Stomach (tissue), 9 donors: ENCODE data around the gene LZTS2. TPM values are rescaled to one million over a fixed set of nuclear protein-coding genes. Genes with fewer than 3 reads are reported as not detected.

Experiments
- DNase-seq, 2 donors: peaks; one replicate each; pipeline versions ENCODE4 v3.0.0 to v3.0.0-alpha.2; 2013 to 2019
- H3K27ac ChIP-seq, 5 donors: fragments of 200-600 bp in 4 of 5; sonication (generic) in 4 of 5; one replicate each; pipeline ENCODE4 v1.5.1; 2013 to 2019; ENCODE audit warnings: mild to moderate bottlenecking in 1 of 5, moderate library complexity in 1 of 5
- H3K27me3 ChIP-seq, 3 donors: fragments of 200-600 bp; sonication (generic); one replicate each; pipeline ENCODE4 v1.5.1; 2017 to 2019; ENCODE audit warnings: mixed run types in 1 of 3
- H3K36me3 ChIP-seq, 4 donors: fragments of 200-600 bp; sonication (generic); 1 replicate in 3 of 4; 2 replicates in 1 of 4; pipeline ENCODE4 v1.5.1; 2016 to 2019
- H3K4me1 ChIP-seq, 4 donors: fragments of 200-600 bp; sonication (generic); one replicate each; pipeline ENCODE4 v1.5.1; 2016 to 2019
- H3K4me3 ChIP-seq, 4 donors: fragments of 200-600 bp; sonication (generic) in 3 of 4; one replicate each; pipeline ENCODE4 v1.5.1; 2016 to 2019; ENCODE audit warnings: mild to moderate bottlenecking in 1 of 4
- H3K9me3 ChIP-seq, 4 donors: fragments of 200-600 bp; sonication (generic); one replicate each; pipeline ENCODE4 v1.5.1; 2016 to 2019
- EP300 ChIP-seq: sonication (generic); formaldehyde crosslinking; IDR thresholded peaks from one replicate; pipeline ENCODE4 v1.6.1; 2017; ENCODE audit warnings: antibody characterized with exemption
- POLR2A ChIP-seq, 4 donors: fragments of 450-650 bp; IDR thresholded peaks; one replicate each; pipeline ENCODE4 v1.6.1; 2016; ENCODE audit warnings: antibody characterized with exemption in 4 of 4, control low read depth in 2 of 4, mild to moderate bottlenecking in 1 of 4, moderate library complexity in 1 of 4
- POLR2AphosphoS5 ChIP-seq, 3 donors: sonication (generic); formaldehyde crosslinking; IDR thresholded peaks; one replicate each; pipeline ENCODE4 v1.6.1; 2016; ENCODE audit warnings: antibody characterized with exemption in 3 of 3
- WGBS, 5 donors: extraction: QIAGEN DNeasy Blood & Tissue Kit in 3 of 5; methylation state at CpG; one replicate each; pipeline versions ENCODE4 v1.1.5 to v1.1.7; 2013 to 2018; 5-methylcytosine and 5-hydroxymethylcytosine counted together
- intact Hi-C: fragments of 100-400 bp; cut with DNase I; formaldehyde crosslinking; loops from one replicate; pipeline ENCODE4 v1.15.1; 2023; ENCODE audit warnings: low total_unique reads
- polyA plus RNA-seq, 3 donors: library from polyadenylated mRNA; stranded (reverse); fragments of 200-250 nt; gene quantifications; one replicate each; pipeline ENCODE4 v1.2.3, GENCODE V29; 2013
- small RNA-seq, 4 donors: library from RNA; depleted of rRNA; stranded (forward); fragments of <200 nt; gene quantifications; one replicate each; pipeline ENCODE3, GENCODE V24; 2016
- total RNA-seq, 5 donors: library from RNA; depleted of rRNA; stranded (reverse); fragments of >200 nt; gene quantifications; one replicate each; pipeline versions ENCODE4 v1.1.0 to v1.2.3, GENCODE V29; 2014 to 2016
- TF ChIP-seq, protein P1 (sequence below), 7 experiments: fragments of 450-650 bp in 4 of 7; fragments of 200-600 bp in 3 of 7; sonication (generic) in 3 of 7; IDR thresholded peaks; one replicate each; pipeline ENCODE4 v1.5.1; 2016 to 2019; ENCODE audit warnings: antibody characterized with exemption in 7 of 7, control low read depth in 2 of 7, mild to moderate bottlenecking in 1 of 7
- donor health status: healthy with polysubstance abuse.
- donor health status: Bipolar disorder and iron deficiency.
- donor health status: healthy.

The LZTS2 gene
- total and polyA plus RNA-seq, 8 donors = 34.7 to 70.7 (median 48.0) TPM

DNA sequence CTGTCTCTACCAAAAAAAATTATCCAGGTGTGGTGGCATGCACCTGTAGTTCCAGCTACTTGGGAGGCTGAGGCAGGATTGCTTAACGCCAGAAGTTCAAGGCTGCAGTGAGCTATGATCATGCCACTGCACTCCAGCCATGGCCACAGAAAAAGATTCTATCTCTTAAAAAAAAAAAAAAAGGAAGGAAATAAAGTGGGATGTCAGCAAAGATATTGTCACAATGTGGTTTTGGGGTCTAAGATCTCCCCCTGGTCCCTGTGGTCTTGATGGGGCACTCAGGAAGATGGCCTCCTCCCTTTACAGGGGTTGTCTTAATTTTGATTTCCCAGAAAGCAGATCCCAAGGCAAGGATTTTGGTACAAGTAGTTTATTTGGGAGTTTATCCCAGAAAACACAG, 54.7 kb downstream of the LZTS2 start:
- Histone ChIP-seq H3K27ac (no peak overlapping the region), H3K4me1 (peaks cover 10 to 14% (median 11%) of the 10 kb centered on the region in 4 donors), H3K36me3 (no peaks in the 10 kb centered on the region), H3K4me3 (no peak overlapping the region), H3K27me3 (peaks cover 0 to 33% (median 17%) of the 10 kb centered on the region in 3 donors), H3K9me3 (no peaks in the 10 kb centered on the region)
- TF ChIP-seq POLR2AphosphoS5 (IDR thresholded peaks at IDR 0.05) (no peak), POLR2A (IDR thresholded peaks at IDR 0.05) (no peak), EP300 (no peak)
- TF ChIP-seq, protein P1, sequence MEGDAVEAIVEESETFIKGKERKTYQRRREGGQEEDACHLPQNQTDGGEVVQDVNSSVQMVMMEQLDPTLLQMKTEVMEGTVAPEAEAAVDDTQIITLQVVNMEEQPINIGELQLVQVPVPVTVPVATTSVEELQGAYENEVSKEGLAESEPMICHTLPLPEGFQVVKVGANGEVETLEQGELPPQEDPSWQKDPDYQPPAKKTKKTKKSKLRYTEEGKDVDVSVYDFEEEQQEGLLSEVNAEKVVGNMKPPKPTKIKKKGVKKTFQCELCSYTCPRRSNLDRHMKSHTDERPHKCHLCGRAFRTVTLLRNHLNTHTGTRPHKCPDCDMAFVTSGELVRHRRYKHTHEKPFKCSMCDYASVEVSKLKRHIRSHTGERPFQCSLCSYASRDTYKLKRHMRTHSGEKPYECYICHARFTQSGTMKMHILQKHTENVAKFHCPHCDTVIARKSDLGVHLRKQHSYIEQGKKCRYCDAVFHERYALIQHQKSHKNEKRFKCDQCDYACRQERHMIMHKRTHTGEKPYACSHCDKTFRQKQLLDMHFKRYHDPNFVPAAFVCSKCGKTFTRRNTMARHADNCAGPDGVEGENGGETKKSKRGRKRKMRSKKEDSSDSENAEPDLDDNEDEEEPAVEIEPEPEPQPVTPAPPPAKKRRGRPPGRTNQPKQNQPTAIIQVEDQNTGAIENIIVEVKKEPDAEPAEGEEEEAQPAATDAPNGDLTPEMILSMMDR (IDR thresholded peaks at IDR 0.05) = no peak
- DNase-seq = no peak
- WGBS, 5 donors = 75 to 96% (median 90%) methylated on average over 1 of the region's 1 CpG
- intact Hi-C loops = no loop called here

DNA sequence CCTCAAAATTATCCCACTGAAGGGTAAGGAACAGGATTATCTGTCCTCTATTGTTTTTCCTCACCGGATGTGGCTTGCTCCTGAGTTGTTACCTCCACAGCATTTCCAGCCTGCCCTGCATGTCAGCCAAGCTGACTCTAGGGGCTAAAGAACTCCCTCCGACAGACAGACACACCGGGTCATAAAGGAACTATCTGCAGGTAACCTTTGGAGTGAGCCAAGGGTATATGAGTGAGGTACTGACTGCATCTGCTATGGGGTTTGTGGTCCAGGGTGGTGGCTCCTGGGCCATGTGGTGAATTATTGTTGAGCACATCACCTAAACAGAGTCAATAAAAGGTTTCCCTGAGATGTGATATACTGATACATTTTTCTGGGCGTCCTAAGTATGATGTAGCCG, 55.3 kb downstream of the LZTS2 start:
- WGBS, 5 donors = 81 to 93% (median 89%) methylated on average over 5 of the region's 5 CpGs
- Histone ChIP-seq H3K27ac (no peak overlapping the region), H3K9me3 (no peaks in the 10 kb centered on the region), H3K27me3 (peaks cover 0 to 27% (median 12%) of the 10 kb centered on the region in 3 donors), H3K4me3 (no peak overlapping the region), H3K4me1 (peaks cover 8 to 17% (median 13%) of the 10 kb centered on the region in 4 donors), H3K36me3 (no peaks in the 10 kb centered on the region)
- DNase-seq = no peak
- TF ChIP-seq POLR2AphosphoS5 (IDR thresholded peaks at IDR 0.05) (no peak), EP300 (no peak), POLR2A (IDR thresholded peaks at IDR 0.05) (no peak)
- TF ChIP-seq, protein P1 (IDR thresholded peaks at IDR 0.05) = no peak
- intact Hi-C loops = no loop called here

DNA sequence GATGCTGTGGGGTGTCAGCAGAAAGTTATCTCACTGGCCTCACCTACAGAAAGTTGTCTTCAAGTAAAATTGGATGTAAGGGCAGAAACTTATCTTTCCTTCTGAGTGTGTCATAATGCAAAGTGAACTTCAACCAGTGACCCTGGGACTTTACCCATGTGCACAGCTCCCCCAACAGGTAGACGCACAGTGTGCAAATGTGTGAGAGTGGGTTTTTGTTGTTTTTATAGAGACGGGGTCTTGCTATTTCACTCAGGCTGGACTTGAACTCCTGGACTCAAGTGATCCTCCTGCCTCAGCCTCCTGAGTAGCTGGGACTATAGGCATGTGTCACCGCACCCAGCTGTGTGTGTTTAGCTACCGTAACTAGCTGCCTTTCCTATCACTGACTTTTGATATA, 55.8 kb downstream of the LZTS2 start:
- H3K27ac ChIP-seq = no peak overlapping the region
- peaks cover 0 to 22% (median 6%) of the 10 kb centered on the region in 3 donors for H3K27me3 ChIP-seq
- WGBS, 5 donors = 68 to 82% (median 75%) methylated on average over 4 of the region's 4 CpGs
- H3K4me3 ChIP-seq = no peak overlapping the region
- no peak for DNase-seq
- H3K36me3 ChIP-seq = no peaks in the 10 kb centered on the region
- no peak for TF ChIP-seq POLR2A (IDR thresholded peaks at IDR 0.05)
- TF ChIP-seq POLR2AphosphoS5 (IDR thresholded peaks at IDR 0.05) = no peak
- TF ChIP-seq, protein P1 (IDR thresholded peaks at IDR 0.05) = no peak
- no peak for TF ChIP-seq EP300
- intact Hi-C loops = no loop called here
- peaks cover 3 to 17% (median 12%) of the 10 kb centered on the region in 4 donors for H3K4me1 ChIP-seq
- no peaks in the 10 kb centered on the region for H3K9me3 ChIP-seq

DNA sequence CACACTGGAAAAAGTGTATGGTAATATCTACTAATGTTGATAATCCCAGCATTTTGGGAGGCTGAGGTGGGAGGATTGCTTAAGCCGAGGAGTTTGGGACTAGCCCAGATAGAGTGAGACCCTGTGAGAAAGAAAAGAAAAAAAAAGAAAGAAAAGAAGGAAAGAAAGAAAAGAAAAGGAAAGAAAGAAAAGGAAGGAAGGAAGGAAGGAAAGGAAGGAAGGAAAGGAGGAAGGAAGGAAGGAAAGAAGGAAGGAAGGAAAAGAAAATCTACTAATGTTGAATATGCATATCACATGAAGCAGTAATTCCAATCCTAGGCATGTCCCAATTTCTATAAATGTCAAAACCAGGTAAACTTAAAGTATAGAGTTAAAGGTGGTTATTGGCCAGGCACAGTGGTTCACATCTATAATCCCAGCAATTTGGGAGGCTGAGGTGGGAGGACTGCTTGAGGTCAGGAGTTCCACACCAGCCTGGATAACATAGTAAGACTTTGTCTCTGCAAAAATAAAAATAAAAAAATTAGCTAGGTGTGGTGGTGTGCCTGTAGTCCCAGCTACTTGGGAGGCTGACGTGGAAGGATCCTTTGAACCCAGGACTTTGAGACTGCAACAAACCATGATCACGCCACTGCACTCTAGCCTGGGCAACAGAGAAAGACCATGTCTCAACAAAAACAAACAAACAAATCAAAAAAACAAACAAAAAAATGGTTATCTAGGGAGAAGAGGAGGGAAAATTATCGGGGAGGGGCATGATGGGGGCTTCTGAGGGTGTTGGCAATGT, 57.0 kb downstream of the LZTS2 start:
- peaks cover 2 to 19% (median 17%) of the 10 kb centered on the region in 4 donors for H3K4me1 ChIP-seq
- WGBS, 5 donors = 89 to 94% (median 91%) methylated on average over 4 of the region's 4 CpGs
- peaks cover 0 to 11% (median 0%) of the 10 kb centered on the region in 3 donors for H3K27me3 ChIP-seq
- DNase-seq = no peak
- intact Hi-C loops = no loop called here
- H3K4me3 ChIP-seq = no peak overlapping the region
- no peak for TF ChIP-seq POLR2AphosphoS5 (IDR thresholded peaks at IDR 0.05)
- no peak for TF ChIP-seq POLR2A (IDR thresholded peaks at IDR 0.05)
- no peak for TF ChIP-seq EP300
- TF ChIP-seq, protein P1 (IDR thresholded peaks at IDR 0.05) = no peak
- no peak overlapping the region for H3K27ac ChIP-seq
- no peaks in the 10 kb centered on the region for H3K9me3 ChIP-seq
- no peaks in the 10 kb centered on the region for H3K36me3 ChIP-seq

Small RNA genes lying within 50 kb of the gene (small RNA-seq; reads per million reads assigned to genes)
- gene MIR608 = 0 reads per million in 4 donors

Other genes with a start within 250 kb of the LZTS2 start
- gene SLF2, start 86.8 kb upstream of the LZTS2 start, total RNA-seq = 10 to 100 TPM in 4 of 5 donors, 1 to 10 TPM in 1; 2.3 to 49.9 (median 23.3) TPM
- 1 to 10 TPM; 2.3 to 9.0 (median 4.8) TPM for gene SLF2, start 86.8 kb upstream of the LZTS2 start, polyA plus RNA-seq
- gene SEMA4G, start 30.3 kb upstream of the LZTS2 start, total RNA-seq = 10 to 100 TPM in 3 of 5 donors, 1 to 10 TPM in 2; 7.6 to 96.3 (median 25.5) TPM
- gene SEMA4G, start 30.3 kb upstream of the LZTS2 start, polyA plus RNA-seq = 1 to 10 TPM; 5.1 to 6.2 (median 6.1) TPM
- gene MRPL43, start 12.3 kb upstream of the LZTS2 start, total RNA-seq = 100 to 1,000 TPM in 1 of 5 donors, 10 to 100 TPM in 4; 29.9 to 243 (median 93.3) TPM
- 100 to 1,000 TPM in 1 of 3 donors, 10 to 100 TPM in 2; 91.2 to 131 (median 98.6) TPM for gene MRPL43, start 12.3 kb upstream of the LZTS2 start, polyA plus RNA-seq
- gene TWNK, start 12.3 kb upstream of the LZTS2 start, total RNA-seq = 10 to 100 TPM in 2 of 5 donors, 1 to 10 TPM in 2, not detected in 1; 4.2 to 30.8 (median 18.0) TPM
- gene TWNK, start 12.3 kb upstream of the LZTS2 start, polyA plus RNA-seq = 1 to 10 TPM; 2.3 to 4.8 (median 4.7) TPM
- gene PDZD7, start 31.3 kb downstream of the LZTS2 start, total RNA-seq = 1 to 10 TPM in 1 of 5 donors, not detected in 4; 2.4 TPM
- under 1 TPM; 0.20 to 0.76 (median 0.75) TPM for gene PDZD7, start 31.3 kb downstream of the LZTS2 start, polyA plus RNA-seq
- gene SFXN3, start 31.4 kb downstream of the LZTS2 start, total RNA-seq = 10 to 100 TPM in 4 of 5 donors, 1 to 10 TPM in 1; 9.9 to 60.4 (median 37.9) TPM
- gene SFXN3, start 31.4 kb downstream of the LZTS2 start, polyA plus RNA-seq = 10 to 100 TPM; 11.1 to 20.7 (median 20.5) TPM
- gene KAZALD1, start 62.2 kb downstream of the LZTS2 start, total RNA-seq = 10 to 100 TPM in 2 of 5 donors, 1 to 10 TPM in 2, not detected in 1; 2.2 to 35.5 (median 14.8) TPM
- gene KAZALD1, start 62.2 kb downstream of the LZTS2 start, polyA plus RNA-seq = 10 to 100 TPM; 12.0 to 32.8 (median 12.0) TPM
- gene TLX1, start 131.5 kb downstream of the LZTS2 start, total RNA-seq = 1 to 10 TPM in 1 of 5 donors, under 1 TPM in 1, not detected in 3; 0.58 to 7.0 TPM
- not detected for gene TLX1, start 131.5 kb downstream of the LZTS2 start, polyA plus RNA-seq
- not detected for gene LBX1, start 229.7 kb downstream of the LZTS2 start, total RNA-seq
- gene LBX1, start 229.7 kb downstream of the LZTS2 start, polyA plus RNA-seq = not detected